Loucy (cell line): ENCODE measurements around the gene ARHGEF33.

ENCODE experiments used
- CTCF ChIP-seq: fragments of 200-600 bp; sonication (generic); conservative IDR thresholded peaks from 2 replicates; pipeline ENCODE4 v1.5.1; 2014; ENCODE audit warnings: mild to moderate bottlenecking, antibody characterized with exemption, low read length
- EZH2phosphoT487 ChIP-seq: fragments of 200-600 bp; IDR thresholded peaks from 2 replicates; pipeline ENCODE4 v1.6.1; 2018; ENCODE audit warnings: antibody characterized with exemption, mild to moderate bottlenecking, moderate library complexity, borderline replicate concordance

- TF ChIP-seq CTCF = no peak
- no peak for TF ChIP-seq EZH2phosphoT487
These were observed 133.1 kb downstream of the ARHGEF33 start for GRCh38 chr2:39022642-39023235.
